ENCODE results near the gene PKP1.
"Not testable (repeated sequence)": the region's sequence is repeated elsewhere in the genome, so short reads cannot be mapped to it uniquely, and the experiment has no call there.

GRCh38 chr1:201258132-201258531 lies 25.2 kb upstream of the PKP1 start:
- TF ChIP-seq, protein P1, sequence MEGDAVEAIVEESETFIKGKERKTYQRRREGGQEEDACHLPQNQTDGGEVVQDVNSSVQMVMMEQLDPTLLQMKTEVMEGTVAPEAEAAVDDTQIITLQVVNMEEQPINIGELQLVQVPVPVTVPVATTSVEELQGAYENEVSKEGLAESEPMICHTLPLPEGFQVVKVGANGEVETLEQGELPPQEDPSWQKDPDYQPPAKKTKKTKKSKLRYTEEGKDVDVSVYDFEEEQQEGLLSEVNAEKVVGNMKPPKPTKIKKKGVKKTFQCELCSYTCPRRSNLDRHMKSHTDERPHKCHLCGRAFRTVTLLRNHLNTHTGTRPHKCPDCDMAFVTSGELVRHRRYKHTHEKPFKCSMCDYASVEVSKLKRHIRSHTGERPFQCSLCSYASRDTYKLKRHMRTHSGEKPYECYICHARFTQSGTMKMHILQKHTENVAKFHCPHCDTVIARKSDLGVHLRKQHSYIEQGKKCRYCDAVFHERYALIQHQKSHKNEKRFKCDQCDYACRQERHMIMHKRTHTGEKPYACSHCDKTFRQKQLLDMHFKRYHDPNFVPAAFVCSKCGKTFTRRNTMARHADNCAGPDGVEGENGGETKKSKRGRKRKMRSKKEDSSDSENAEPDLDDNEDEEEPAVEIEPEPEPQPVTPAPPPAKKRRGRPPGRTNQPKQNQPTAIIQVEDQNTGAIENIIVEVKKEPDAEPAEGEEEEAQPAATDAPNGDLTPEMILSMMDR (IDR thresholded peaks at IDR 0.05) = not testable (repeated sequence)
- not testable (repeated sequence) for TF ChIP-seq POLR2A (IDR thresholded peaks at IDR 0.05)
